Peyer's patch (tissue), 4 donors: Measurements from ENCODE around the gene TMEM145.

Source experiments
- POLR2A ChIP-seq, 2 donors: fragments of 450-650 bp; IDR thresholded peaks; one replicate each; pipeline ENCODE4 v1.5.1; 2017; ENCODE audit warnings: antibody characterized with exemption in 2 of 2, mild to moderate bottlenecking in 2 of 2, moderate library complexity in 2 of 2
- TF ChIP-seq, protein P1 (sequence below), 6 experiments: fragments of 450-650 bp in 4 of 6; fragments of 200-600 bp in 2 of 6; sonication (generic) in 1 of 6; IDR thresholded peaks; one replicate each; pipeline ENCODE4 v1.5.1; 2017 to 2019; ENCODE audit warnings: antibody characterized with exemption in 6 of 6, mild to moderate bottlenecking in 3 of 6, moderate library complexity in 1 of 6

DNA sequence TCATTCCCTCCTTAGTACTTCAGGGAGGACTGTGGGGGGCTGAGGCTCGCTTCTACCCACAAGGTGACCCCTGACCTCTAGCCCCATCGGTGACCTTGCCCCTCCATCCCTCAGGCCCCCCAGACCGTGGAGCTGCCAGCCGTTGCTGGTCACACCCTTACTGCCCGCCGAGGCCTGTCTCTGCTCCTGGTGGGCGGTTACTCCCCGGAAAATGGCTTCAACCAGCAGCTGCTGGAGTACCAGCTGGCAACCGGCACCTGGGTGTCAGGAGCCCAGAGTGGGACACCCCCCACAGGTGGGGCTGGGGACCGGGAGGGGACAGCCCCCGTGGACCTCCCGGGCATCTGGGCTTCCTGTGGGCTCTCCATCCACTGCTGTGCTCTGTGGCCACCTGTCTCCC is 44.2 kb downstream of the TMEM145 start:
- TF ChIP-seq POLR2A (IDR thresholded peaks at IDR 0.05) = no peak
- TF ChIP-seq, protein P1, sequence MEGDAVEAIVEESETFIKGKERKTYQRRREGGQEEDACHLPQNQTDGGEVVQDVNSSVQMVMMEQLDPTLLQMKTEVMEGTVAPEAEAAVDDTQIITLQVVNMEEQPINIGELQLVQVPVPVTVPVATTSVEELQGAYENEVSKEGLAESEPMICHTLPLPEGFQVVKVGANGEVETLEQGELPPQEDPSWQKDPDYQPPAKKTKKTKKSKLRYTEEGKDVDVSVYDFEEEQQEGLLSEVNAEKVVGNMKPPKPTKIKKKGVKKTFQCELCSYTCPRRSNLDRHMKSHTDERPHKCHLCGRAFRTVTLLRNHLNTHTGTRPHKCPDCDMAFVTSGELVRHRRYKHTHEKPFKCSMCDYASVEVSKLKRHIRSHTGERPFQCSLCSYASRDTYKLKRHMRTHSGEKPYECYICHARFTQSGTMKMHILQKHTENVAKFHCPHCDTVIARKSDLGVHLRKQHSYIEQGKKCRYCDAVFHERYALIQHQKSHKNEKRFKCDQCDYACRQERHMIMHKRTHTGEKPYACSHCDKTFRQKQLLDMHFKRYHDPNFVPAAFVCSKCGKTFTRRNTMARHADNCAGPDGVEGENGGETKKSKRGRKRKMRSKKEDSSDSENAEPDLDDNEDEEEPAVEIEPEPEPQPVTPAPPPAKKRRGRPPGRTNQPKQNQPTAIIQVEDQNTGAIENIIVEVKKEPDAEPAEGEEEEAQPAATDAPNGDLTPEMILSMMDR (IDR thresholded peaks at IDR 0.05) = no peak
